DND-41 (cell line): ENCODE data around the gene TBC1D17.

Source experiments
- ATAC-seq: fragments of 200-7000 bp; cut with Tn5 transposase; 3 replicates; pipeline ENCODE4 v1.9.1; 2021; ENCODE audit warnings: low read depth; ENCODE audit not compliant: insufficient read depth
- DNase-seq: peaks from one replicate; pipeline ENCODE4 v3.0.0-alpha.2; 2020
- H2AFZ ChIP-seq: 2 replicates; pipeline ENCODE4 v1.6.0; 2012; ENCODE audit warnings: low read depth, low read length
- H3K27ac ChIP-seq: 2 replicates; pipeline ENCODE4 v1.5.1; 2012; ENCODE audit warnings: low read length, inconsistent platforms
- H3K27me3 ChIP-seq: fragments of 200-600 bp; sonication (generic); 2 replicates; pipeline ENCODE4 v1.6.0; 2012; ENCODE audit warnings: low read length, mild to moderate bottlenecking, inconsistent platforms; ENCODE audit not compliant: insufficient read depth, poor library complexity
- H3K36me3 ChIP-seq: 2 replicates; pipeline ENCODE4 v1.5.1; 2012; ENCODE audit warnings: low read length, inconsistent platforms; ENCODE audit not compliant: insufficient read depth
- H3K4me1 ChIP-seq: 2 replicates; pipeline ENCODE4 v1.5.1; 2012; ENCODE audit warnings: mild to moderate bottlenecking, low read length; ENCODE audit not compliant: insufficient read depth
- H3K4me2 ChIP-seq: 2 replicates; pipeline ENCODE4 v1.6.0; 2012; ENCODE audit warnings: mild to moderate bottlenecking, moderate library complexity, low read length, inconsistent platforms; ENCODE audit not compliant: insufficient read depth
- H3K4me3 ChIP-seq, 2 experiments: fragments of 200-600 bp in 1 of 2; shearing (Covaris generic) in 1 of 2; 2 replicates each; pipeline ENCODE4 v1.5.1; 2012 to 2016; ENCODE audit warnings: inconsistent platforms in 2 of 2, low read length in 2 of 2, mild to moderate bottlenecking in 2 of 2, low read depth in 1 of 2, moderate library complexity in 1 of 2
- H3K79me2 ChIP-seq: 2 replicates; pipeline ENCODE4 v1.6.0; 2012; ENCODE audit warnings: low read length, inconsistent platforms; ENCODE audit not compliant: insufficient read depth
- H3K9ac ChIP-seq: 2 replicates; pipeline ENCODE4 v1.6.0; 2012; ENCODE audit warnings: low read depth, mild to moderate bottlenecking, inconsistent platforms, low read length, moderate library complexity
- H3K9me3 ChIP-seq: 2 replicates; pipeline ENCODE4 v1.5.1; 2012; ENCODE audit warnings: low read length, moderate library complexity, mild to moderate bottlenecking, inconsistent platforms; ENCODE audit not compliant: insufficient read depth, severe bottlenecking
- H4K20me1 ChIP-seq: 2 replicates; pipeline ENCODE4 v1.6.0; 2012; ENCODE audit warnings: low read length; ENCODE audit not compliant: insufficient read depth
- EZH2 ChIP-seq: IDR thresholded peaks from 3 replicates; pipeline ENCODE4 v1.6.1; 2012; ENCODE audit warnings: borderline replicate concordance, low read depth, mild to moderate bottlenecking, moderate library complexity, low read length, inconsistent platforms; ENCODE audit not compliant: severe bottlenecking
- TF ChIP-seq, protein P1 (sequence below): IDR thresholded peaks from 2 replicates; pipeline ENCODE4 v1.5.1; 2012; ENCODE audit warnings: borderline replicate concordance, low read length, moderate library complexity, mild to moderate bottlenecking; ENCODE audit not compliant: poor library complexity, severe bottlenecking; ENCODE audit errors: extremely low read depth

TBC1D17 gene

GRCh38 chr19:49908480-49909420 lies 31.2 kb downstream of the TBC1D17 start:
- no peak overlapping the region for H2AFZ ChIP-seq
- no peaks in the 10 kb centered on the region for H3K9me3 ChIP-seq
- H3K4me1 ChIP-seq: peaks cover 4% of the 10 kb centered on the region; the same call in 1 of the 2 replicates
- no peak overlapping the region for H3K27ac ChIP-seq
- no peak overlapping the region for H3K9ac ChIP-seq
- H3K79me2 ChIP-seq: peaks cover 53% of the 10 kb centered on the region
- H4K20me1 ChIP-seq: peaks cover 75% of the 10 kb centered on the region
- DNase-seq (no peak), ATAC-seq (no peak)
- no peak overlapping the region for H3K4me3 ChIP-seq
- peaks cover 73% of the 10 kb centered on the region for H3K36me3 ChIP-seq
- no peaks in the 10 kb centered on the region for H3K27me3 ChIP-seq
- H3K4me2 ChIP-seq: no peak overlapping the region
- TF ChIP-seq, protein P1, sequence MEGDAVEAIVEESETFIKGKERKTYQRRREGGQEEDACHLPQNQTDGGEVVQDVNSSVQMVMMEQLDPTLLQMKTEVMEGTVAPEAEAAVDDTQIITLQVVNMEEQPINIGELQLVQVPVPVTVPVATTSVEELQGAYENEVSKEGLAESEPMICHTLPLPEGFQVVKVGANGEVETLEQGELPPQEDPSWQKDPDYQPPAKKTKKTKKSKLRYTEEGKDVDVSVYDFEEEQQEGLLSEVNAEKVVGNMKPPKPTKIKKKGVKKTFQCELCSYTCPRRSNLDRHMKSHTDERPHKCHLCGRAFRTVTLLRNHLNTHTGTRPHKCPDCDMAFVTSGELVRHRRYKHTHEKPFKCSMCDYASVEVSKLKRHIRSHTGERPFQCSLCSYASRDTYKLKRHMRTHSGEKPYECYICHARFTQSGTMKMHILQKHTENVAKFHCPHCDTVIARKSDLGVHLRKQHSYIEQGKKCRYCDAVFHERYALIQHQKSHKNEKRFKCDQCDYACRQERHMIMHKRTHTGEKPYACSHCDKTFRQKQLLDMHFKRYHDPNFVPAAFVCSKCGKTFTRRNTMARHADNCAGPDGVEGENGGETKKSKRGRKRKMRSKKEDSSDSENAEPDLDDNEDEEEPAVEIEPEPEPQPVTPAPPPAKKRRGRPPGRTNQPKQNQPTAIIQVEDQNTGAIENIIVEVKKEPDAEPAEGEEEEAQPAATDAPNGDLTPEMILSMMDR: no peak
- no peak for TF ChIP-seq EZH2

GRCh38 chr19:49910179-49910578 lies 32.7 kb downstream of the TBC1D17 start:
- no peak overlapping the region for H2AFZ ChIP-seq
- H3K4me3 ChIP-seq: no peak overlapping the region
- H3K9ac ChIP-seq: no peak overlapping the region
- no peak overlapping the region for H3K27ac ChIP-seq
- H3K4me2 ChIP-seq: no peak overlapping the region
- peaks cover 87% of the 10 kb centered on the region for H4K20me1 ChIP-seq
- H3K36me3 ChIP-seq: peaks cover 87% of the 10 kb centered on the region
- no peak for TF ChIP-seq EZH2
- TF ChIP-seq, protein P1: no peak
- 0 out of 3 replicates have a peak, but pooled peaks have one; percentile 12 for ATAC-seq
- H3K79me2 ChIP-seq: peaks cover 65% of the 10 kb centered on the region
- peaks cover 4% of the 10 kb centered on the region; the same call in 1 of the 2 replicates for H3K4me1 ChIP-seq
- H3K9me3 ChIP-seq: no peaks in the 10 kb centered on the region
- no peaks in the 10 kb centered on the region for H3K27me3 ChIP-seq
- DNase-seq: no peak

DNA sequence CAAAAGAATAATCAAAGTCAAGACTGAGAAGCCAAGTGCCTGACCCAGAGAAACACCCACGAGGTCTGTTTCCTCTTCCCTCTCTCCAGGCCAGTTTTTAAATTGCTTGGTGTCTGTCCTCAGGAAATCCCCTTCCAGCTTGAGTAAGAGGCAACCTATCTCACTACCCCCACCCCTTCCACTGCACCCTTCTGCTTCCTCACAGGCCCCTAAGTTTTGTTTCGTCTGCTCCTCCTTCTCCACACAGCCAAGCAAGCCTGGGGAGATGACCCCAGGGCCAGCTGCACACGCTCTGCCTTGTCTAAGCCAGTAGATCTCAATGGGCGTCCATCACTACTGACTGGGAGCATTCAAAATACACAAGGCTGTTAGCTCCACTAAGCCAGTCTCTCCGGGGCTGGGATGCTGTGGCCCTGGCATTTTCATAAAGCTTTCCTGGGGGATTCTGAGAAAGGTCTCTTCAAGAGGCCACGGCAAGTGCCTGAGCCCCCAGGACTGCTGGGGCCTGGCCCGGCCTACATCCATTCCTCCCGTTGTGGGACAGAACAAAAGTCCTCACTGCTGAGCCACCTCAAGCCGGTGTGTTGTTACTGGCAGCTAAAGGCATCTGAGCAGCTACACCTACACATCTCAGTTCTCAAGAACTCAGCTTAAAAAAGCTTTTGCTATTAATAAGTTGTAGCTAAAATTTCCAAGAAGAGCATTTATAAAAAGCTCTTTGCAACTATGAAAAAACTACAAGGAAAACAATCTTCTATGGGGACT lies 34.1 kb downstream of the TBC1D17 start:
- Histone ChIP-seq H3K4me1 (peaks cover 4% of the 10 kb centered on the region; the same call in 1 of the 2 replicates), H3K4me2 (no peak overlapping the region), H3K36me3 (peaks cover 94% of the 10 kb centered on the region), H3K79me2 (peaks cover 79% of the 10 kb centered on the region), H2AFZ (no peak overlapping the region), H3K9ac (no peak overlapping the region), H4K20me1 (peaks cover 89% of the 10 kb centered on the region), H3K4me3 (no peak overlapping the region), H3K27me3 (no peaks in the 10 kb centered on the region), H3K27ac (no peak overlapping the region), H3K9me3 (no peaks in the 10 kb centered on the region)
- ATAC-seq: no peak
- TF ChIP-seq EZH2: no peak
- TF ChIP-seq, protein P1: no peak
- DNase-seq: no peak
